ENCODE data around the gene RPRD1B. TPM values are rescaled to one million over a fixed set of nuclear protein-coding genes. Genes with fewer than 3 reads are reported as not detected.

The RPRD1B gene
- total and polyA plus RNA-seq, 2 of the 8 experiments (the other 6 are each of a cell fraction or from before 2014, with no cell fraction given), result 10.3 to 20.9 TPM

- no peak for TF ChIP-seq USF2 (IDR thresholded peaks at IDR 0.05; ENCODE audit: low read length)
- TF ChIP-seq SRF (IDR thresholded peaks at IDR 0.05; ENCODE audit: low read depth, low read length), result no peak
Observed at GRCh38 chr20:38075161-38075998, 41.8 kb downstream of the RPRD1B start (continued).
